NCI-H2196 treated with DMSO at 0.1 percent for 48 hours (cell line): ENCODE measurements around the gene UGT1A6.
"Not testable (repeated sequence)": the region's sequence is repeated elsewhere in the genome, so short reads cannot be mapped to it uniquely, and the experiment has no call there.

Source experiments
- DNase-seq: peaks from one replicate; lab custom pipeline; 2025; ENCODE audit not compliant: unreplicated experiment; lab: John Stamatoyannopoulos, UW

The UGT1A6 gene

GRCh38 chr2:233684640-233685039 lies 8.1 kb upstream of the UGT1A6 start:
- DNase-seq = no peak

- no peak for DNase-seq
Observed at GRCh38 chr2:233686928-233687327, 5.8 kb upstream of the UGT1A6 start.

GRCh38 chr2:233688341-233688740 lies 4.3 kb upstream of the UGT1A6 start:
- no peak for DNase-seq

GRCh38 chr2:233689031-233689430 lies 3.7 kb upstream of the UGT1A6 start:
- DNase-seq = no peak

GRCh38 chr2:233689501-233689900 lies 3.2 kb upstream of the UGT1A6 start:
- no peak for DNase-seq

- DNase-seq = no peak
Observed at GRCh38 chr2:233690444-233690843, 2.2 kb upstream of the UGT1A6 start.

- no peak for DNase-seq
Observed at GRCh38 chr2:233691443-233692433, 952 bp upstream of the UGT1A6 start.

- no peak for DNase-seq
Observed at GRCh38 chr2:233693963-233694362, 1.3 kb downstream of the UGT1A6 start.

GRCh38 chr2:233698740-233699139 lies 6.0 kb downstream of the UGT1A6 start:
- DNase-seq = no peak

GRCh38 chr2:233699424-233700027 lies 6.8 kb downstream of the UGT1A6 start:
- no peak for DNase-seq

GRCh38 chr2:233700028-233700635 lies 7.4 kb downstream of the UGT1A6 start:
- DNase-seq = peak; percentile 50

- DNase-seq = not testable (repeated sequence)
Observed at GRCh38 chr2:233700842-233701241, 8.2 kb downstream of the UGT1A6 start.

- no peak for DNase-seq
Observed at GRCh38 chr2:233702238-233702637, 9.5 kb downstream of the UGT1A6 start.

GRCh38 chr2:233705911-233706506 lies 13.3 kb downstream of the UGT1A6 start:
- no peak for DNase-seq

- DNase-seq = no peak
Observed at GRCh38 chr2:233706720-233707119, 14.0 kb downstream of the UGT1A6 start.

GRCh38 chr2:233707940-233708644 lies 15.4 kb downstream of the UGT1A6 start:
- DNase-seq = no peak

GRCh38 chr2:233708942-233709341 lies 16.3 kb downstream of the UGT1A6 start:
- no peak for DNase-seq

GRCh38 chr2:233711312-233712008 lies 18.8 kb downstream of the UGT1A6 start:
- DNase-seq = peak; percentile 39

GRCh38 chr2:233712611-233713261 lies 20.0 kb downstream of the UGT1A6 start, which contains the start of gene UGT1A5:
Gene UGT1A5 (plus strand): TSS chr2:233712907. CDS start chr2:233712992, 85 bp downstream.
- DNase-seq = no peak

- DNase-seq = no peak
Observed at GRCh38 chr2:233713262-233713615, 20.5 kb downstream of the UGT1A6 start.
